NCI-H146 (cell line): ENCODE results near the gene OPCML.

Source experiments
- DNase-seq: peaks from one replicate; lab custom pipeline; 2025; lab: John Stamatoyannopoulos, UW

OPCML gene

DNA sequence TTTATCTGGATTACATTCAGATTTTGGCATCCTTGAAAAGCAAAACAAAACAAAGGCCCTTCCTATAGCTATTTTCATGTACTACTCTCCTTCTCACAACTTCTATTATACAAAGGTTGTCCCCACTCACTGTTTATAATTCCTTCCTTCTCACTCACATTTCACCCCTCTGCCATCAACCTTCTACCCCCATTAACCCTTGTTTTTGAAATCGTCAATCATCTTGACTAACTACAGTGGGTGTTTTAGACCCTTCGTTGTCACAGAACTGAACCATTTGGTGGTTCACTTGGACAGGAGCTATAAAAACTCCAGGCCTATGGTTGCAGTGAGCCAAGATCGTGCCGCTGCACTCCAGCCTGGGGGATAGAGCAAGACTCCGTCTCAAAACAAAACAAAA, 639.4 kb downstream of the OPCML start:
- DNase-seq = no peak

DNA sequence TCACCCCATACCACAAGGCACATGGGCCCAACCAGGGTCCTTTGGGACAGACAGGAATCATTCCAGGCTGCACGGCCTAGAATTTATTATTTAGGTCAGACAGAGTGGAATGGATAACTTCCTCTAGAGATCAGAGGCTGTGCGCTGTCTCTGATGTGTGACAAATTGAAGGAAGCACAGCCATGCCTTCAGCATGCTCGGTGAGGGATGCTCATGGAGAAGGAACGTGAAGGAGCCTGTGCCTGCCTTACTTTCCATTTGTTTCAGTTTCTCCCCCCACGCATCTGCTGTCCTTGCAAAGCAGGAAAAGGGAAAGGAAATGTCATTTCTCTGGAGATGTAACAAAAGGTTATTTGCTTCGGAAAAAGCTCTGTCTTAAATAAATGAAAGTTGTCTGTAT, 644.1 kb downstream of the OPCML start:
- no peak for DNase-seq

- no peak for DNase-seq
Observed at GRCh38 chr11:132886335-132886734, 646.0 kb downstream of the OPCML start.

GRCh38 chr11:132883241-132883640, 649.1 kb downstream of the OPCML start:
- no peak for DNase-seq

GRCh38 chr11:132881622-132882021, 650.7 kb downstream of the OPCML start:
- no peak for DNase-seq

GRCh38 chr11:132878111-132878510, 654.2 kb downstream of the OPCML start:
- DNase-seq = no peak

DNA sequence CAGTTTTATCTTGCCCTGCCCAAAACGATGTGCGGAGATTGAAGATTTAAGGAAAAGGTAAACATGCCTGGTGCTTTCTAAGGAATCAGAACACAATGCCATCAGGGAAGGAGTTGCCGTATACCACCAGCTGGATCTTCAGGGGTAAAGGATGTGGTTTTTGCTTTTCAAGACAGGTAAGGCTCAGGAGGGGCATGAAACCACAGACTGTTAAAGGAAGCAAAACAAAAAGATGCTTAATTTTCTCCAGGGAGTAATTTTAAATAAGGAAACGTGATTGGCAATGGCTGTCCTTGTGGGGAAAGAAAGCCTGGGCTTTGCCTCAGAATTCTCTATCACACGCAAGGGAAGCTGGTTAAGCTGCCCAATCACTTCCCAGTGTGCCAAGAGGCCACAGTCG, 655.6 kb downstream of the OPCML start:
- DNase-seq = no peak

DNA sequence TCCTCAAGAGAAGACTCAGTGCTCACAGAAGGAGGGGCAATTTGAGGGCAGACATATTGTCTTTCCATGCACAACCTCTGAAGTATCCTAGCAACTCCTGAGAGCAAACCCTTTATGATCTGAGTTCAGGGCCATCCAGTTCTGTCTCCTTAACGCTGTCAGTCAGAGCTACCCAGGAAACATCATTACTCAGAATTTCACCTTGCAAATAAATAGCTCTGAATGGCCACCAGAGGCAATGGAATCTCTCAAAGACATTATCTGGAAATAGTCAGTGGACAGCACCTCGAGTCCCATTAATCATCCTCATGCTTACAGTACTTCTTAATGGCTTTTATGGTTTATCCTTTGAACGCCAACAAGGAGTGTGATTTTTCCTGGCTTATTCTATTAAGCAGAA, 656.1 kb downstream of the OPCML start:
- DNase-seq = no peak

GRCh38 chr11:132874638-132875037, 657.7 kb downstream of the OPCML start:
- no peak for DNase-seq

DNA sequence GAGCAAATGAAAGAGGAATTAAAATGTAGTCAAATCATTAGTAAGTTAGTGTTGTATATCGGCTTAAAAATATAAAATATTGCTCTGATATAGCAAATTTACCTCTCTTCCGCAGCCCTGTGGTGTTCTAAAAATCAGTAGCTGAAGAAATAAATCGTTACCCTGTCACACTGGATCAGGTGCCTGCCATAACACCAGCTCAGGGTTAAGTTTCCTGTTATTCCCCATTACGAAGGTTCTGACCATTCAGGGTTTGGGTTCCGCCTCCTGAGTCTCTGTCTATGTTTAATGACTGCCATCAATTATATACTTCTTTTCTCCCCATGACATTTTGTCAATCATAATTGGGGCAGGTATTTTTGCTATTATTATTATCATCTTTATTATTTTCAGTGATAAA, 658.5 kb downstream of the OPCML start:
- DNase-seq = no peak

GRCh38 chr11:132872211-132872610, 660.1 kb downstream of the OPCML start:
- no peak for DNase-seq

GRCh38 chr11:132866783-132867545, 665.3 kb downstream of the OPCML start:
- no peak for DNase-seq

- DNase-seq = no peak
Observed at GRCh38 chr11:132865623-132866022, 666.7 kb downstream of the OPCML start.

DNA sequence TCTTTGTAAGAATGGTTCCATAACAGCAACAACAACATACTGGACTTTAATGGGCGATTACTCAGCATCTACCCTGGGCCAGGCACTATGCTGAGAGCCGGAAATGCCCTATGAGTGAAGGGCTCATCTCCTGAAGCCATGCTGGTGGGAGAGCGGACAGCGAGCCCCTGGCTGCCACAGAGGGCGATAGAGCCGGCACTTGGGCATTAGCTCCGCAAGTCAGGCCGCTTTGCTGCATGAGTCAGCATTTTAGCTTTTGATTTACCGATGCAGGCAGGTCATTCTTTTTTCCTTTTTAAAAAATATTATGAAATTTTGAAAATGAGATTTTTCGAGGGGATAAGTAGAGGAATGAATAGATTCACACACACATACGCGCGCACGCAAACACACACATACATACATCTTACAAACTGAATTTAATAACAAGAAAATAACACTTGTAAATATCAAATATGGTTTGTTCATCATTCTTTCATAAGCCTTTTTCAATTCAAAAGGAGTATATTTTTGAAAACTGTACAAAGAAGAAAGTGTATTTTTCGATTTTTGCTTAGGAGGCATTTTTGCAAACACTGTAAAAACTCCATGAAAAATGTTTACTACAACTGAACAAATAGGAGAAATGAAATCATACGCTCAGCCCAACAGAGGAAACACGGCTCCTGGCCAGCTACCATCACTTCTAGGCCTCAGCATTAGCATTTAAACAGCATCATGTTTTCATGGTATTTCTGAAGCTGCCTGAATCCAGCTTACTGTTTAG, 667.3 kb downstream of the OPCML start:
- DNase-seq = no peak

DNA sequence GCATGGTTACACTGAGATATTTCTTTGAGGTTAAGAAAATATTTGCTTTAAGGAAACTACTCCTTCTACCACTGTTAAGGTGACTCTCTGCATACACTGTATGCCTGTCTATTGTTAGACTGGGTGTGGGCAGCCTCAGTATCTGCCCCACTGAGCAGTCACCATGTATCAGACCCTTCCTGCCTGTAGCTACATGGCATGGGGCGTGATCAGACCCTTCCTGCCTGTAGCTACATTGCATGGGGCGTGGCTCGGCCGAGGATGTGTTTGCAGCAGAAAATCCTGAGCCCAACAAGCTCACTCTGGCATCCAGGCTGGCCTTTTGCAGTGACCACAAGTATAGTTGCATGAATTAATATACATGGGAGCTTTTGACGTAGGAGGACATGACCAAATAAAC, 669.4 kb downstream of the OPCML start:
- DNase-seq = no peak

- no peak for DNase-seq
Observed at GRCh38 chr11:132862137-132862536, 670.2 kb downstream of the OPCML start.

GRCh38 chr11:132859306-132859705, 673.0 kb downstream of the OPCML start:
- DNase-seq = no peak

GRCh38 chr11:132858223-132858622, 674.1 kb downstream of the OPCML start:
- DNase-seq = no peak

- no peak for DNase-seq
Observed at GRCh38 chr11:132856032-132856431, 676.3 kb downstream of the OPCML start.

DNA sequence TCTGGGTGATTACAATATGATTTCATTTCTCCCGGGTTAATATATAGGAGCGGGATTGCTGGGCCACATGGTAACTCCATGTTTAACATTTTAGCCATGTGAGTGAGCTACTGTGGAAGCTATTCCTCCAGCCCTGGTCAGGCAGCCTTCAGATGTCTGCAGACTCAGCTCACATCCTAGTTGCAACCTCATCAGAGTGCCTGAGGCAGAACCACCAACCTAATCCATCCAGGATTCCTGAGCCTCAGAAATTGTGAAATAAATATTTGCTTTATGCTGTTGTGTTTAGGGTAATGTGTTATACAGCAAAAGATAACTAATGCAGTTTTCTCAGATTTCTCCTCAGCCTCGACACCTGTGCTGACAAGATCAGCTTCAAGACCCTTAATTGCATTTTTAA, 676.8 kb downstream of the OPCML start:
- DNase-seq = no peak

GRCh38 chr11:132853886-132854285, 678.4 kb downstream of the OPCML start:
- no peak for DNase-seq

- DNase-seq = no peak
Observed at GRCh38 chr11:132852361-132852760, 679.9 kb downstream of the OPCML start.

- no peak for DNase-seq
Observed at GRCh38 chr11:132851247-132851646, 681.1 kb downstream of the OPCML start.

DNA sequence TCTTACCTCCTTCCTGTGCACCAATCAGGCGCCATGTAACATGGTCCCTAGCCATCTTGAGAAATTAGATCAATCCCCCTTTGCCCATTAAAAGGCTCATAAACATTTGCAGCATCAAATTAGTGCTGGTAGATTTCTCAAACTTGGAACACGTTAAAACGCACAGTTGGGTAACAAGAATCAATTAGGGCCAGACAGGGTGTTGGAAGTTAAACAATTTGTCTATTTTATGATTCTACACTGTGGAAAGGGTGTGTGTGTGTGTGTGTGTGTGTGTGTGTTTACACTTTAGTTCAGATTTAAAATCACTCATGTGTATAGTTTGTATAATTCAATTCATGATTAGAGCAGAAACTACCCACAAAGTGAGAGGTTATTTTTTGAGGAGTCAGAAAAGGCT, 682.0 kb downstream of the OPCML start:
- no peak for DNase-seq
